GM19324 (cell line): ENCODE results near the gene SPDYC.

ENCODE experiments used
- ATAC-seq: cut with Tn5 transposase; IDR thresholded peaks from one replicate; pipeline ENCODE4 v1.9.1; 2021; ENCODE audit warnings: mild to moderate bottlenecking, moderate library complexity; ENCODE audit not compliant: unreplicated experiment, low FRiP score

The SPDYC gene

DNA sequence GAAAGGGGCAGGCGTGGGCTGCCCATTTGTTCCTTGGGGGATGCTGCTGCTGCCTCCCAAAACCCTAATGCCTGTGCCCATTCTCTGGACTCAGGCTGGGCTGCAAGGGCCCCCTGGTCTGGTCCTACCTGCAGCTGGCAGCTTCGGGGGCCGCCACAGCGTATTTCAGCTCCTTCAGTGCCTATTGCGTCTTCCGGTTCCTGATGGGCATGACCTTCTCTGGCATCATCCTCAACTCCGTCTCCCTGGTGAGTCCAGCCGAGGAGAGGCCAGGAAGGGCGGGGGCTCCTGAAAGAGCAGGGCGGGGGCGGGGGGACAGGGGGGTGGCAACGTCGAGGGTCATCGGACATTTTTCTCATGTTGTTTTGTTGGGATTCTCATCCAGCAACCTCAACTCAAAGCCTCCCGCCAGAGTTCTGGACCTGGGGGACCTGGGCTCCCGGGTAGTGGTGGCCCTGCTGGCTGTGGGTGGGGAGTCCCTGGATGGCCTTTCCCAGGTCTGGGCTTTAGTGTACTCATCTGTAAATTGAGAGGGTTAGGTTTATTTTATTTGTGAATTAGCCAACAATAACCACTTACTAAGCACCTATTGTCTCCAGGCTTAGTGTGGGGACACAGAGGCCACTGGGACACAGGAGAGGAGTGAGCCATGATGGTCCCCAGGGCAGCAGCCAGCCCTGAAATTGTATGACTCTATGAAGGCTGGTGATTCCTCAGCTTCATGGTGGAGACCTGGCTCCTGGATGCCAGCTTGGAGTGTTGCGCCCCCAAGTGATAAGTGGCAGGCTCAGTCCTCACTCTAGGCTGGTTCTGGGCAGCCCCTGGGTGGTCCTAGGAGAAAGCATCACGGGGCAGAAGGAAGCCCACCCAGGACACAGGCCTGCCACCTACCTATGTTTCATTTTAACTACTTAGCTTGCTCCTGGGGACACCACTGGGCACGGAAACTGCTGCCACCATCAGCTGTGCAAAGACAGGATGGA lies 47.7 kb downstream of the SPDYC start:
- no peak for ATAC-seq

GRCh38 chr11:65218446-65218845 lies 48.4 kb downstream of the SPDYC start:
- no peak for ATAC-seq

DNA sequence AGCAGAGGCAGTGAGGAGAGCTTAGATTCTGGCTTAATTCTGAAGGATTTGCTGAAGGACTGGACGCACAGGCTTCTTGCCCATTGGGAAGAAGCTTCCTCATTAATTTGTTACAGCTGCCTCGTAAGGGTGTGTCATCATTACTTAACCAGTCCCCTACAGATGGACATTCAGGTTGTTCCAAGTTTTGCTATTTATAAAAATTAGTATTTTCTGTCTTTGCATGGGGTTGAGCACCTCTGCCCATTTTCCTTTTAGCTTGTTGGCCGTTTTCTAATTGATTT lies 49.8 kb downstream of the SPDYC start:
- no peak for ATAC-seq

DNA sequence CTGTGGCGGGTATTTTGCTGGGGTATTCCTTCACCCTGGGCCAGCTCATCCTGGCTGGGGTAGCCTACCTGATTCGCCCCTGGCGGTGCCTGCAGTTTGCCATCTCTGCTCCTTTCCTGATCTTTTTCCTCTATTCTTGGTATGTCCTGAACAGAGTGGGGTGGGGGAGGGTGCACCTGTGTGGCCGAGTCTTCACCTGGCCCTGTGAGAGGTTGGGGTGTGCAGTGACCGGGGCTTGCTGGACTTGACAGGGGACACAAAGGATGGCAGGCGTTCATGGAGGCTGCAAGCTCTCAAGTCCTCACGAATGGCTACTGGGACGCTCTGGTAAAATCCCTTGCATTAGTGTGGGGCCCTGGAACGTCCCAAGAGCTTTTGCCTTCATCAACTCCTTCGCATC lies 51.0 kb downstream of the SPDYC start:
- no peak for ATAC-seq
